Stimulated activated CD8-positive, alpha-beta memory T cell treated with anti-CD3 and anti-CD28 coated beads, Interleukin-12 subunit alpha, Interleukin-12 subunit beta, amount 100 ng/mL, for 24 hours (primary cell): ENCODE data around the gene HM13.
"Not testable (repeated sequence)": the region's sequence is repeated elsewhere in the genome, so short reads cannot be mapped to it uniquely, and the experiment has no call there.

Source experiments
- DNase-seq: peaks from one replicate; pipeline ENCODE4 v3.0.0-alpha.2; 2020; ENCODE audit errors: extremely low read depth

The HM13 gene

GRCh38 chr20:31608251-31608945, 94.2 kb downstream of the HM13 start:
- DNase-seq, result no peak

GRCh38 chr20:31612271-31612640, 98.0 kb downstream of the HM13 start:
- DNase-seq, result not testable (repeated sequence)

GRCh38 chr20:31615416-31615815, 101.2 kb downstream of the HM13 start:
- no peak for DNase-seq

- DNase-seq, result no peak
These were observed 103.3 kb downstream of the HM13 start for GRCh38 chr20:31617432-31618104.
